Measurements from ENCODE around the gene SIPA1L3. TPM values are rescaled to one million over a fixed set of nuclear protein-coding genes. Genes with fewer than 3 reads are reported as not detected.

Gene SIPA1L3
- total RNA-seq, 1 donor from 2014 or later: 26.9 TPM

GRCh38 chr19:37896180-37896579 lies 10.8 kb upstream of the SIPA1L3 start:
- H3K36me3 Mint-ChIP-seq (ENCODE audit: low read depth, unreplicated experiment): peaks cover 5% of the 10 kb centered on the region
- Histone ChIP-seq H3K4me3 (ENCODE audit: insufficient read depth, low read depth, low read length) (no peak overlapping the region), H2AFZ (ENCODE audit: low read depth, low read length) (no peak overlapping the region), H3K27me3 (ENCODE audit: insufficient read depth, low read length) (peaks cover 8% of the 10 kb centered on the region), H3K79me2 (ENCODE audit: insufficient read depth, low read length) (no peaks in the 10 kb centered on the region), H3K4me1 (ENCODE audit: insufficient read depth, low read length) (no peaks in the 10 kb centered on the region), H3K36me3 (ENCODE audit: insufficient read depth, low read length) (no peaks in the 10 kb centered on the region), H3K9me3 (ENCODE audit: insufficient read depth, low read depth, low read length) (peaks cover 3% of the 10 kb centered on the region), H4K20me1 (ENCODE audit: insufficient read depth, low read length) (no peaks in the 10 kb centered on the region), H3K4me2 (ENCODE audit: low read length) (no peak overlapping the region), H3K27ac (ENCODE audit: low read depth, low read length) (no peak overlapping the region), H3K9ac (ENCODE audit: low read length) (no peak overlapping the region)
- TF ChIP-seq EZH2 (IDR thresholded peaks at IDR 0.05; ENCODE audit: insufficient read depth, low read length): no peak
- no peak for TF ChIP-seq CTCF (IDR thresholded peaks at IDR 0.05; ENCODE audit: insufficient read depth, low read depth, low read length)
- no peak overlapping the region for H3K27ac Mint-ChIP-seq (ENCODE audit: unreplicated experiment)
- peaks cover 25% of the 10 kb centered on the region for H3K27me3 Mint-ChIP-seq (ENCODE audit: low read depth, unreplicated experiment)
- H3K4me1 Mint-ChIP-seq (ENCODE audit: low read depth, unreplicated experiment): no peaks in the 10 kb centered on the region
- H3K9me3 Mint-ChIP-seq (ENCODE audit: unreplicated experiment): peaks cover 3% of the 10 kb centered on the region
- DNase-seq (ENCODE audit: low read depth) (no peak), FAIRE-seq (no peak)
- no peak overlapping the region for H3K4me3 Mint-ChIP-seq (ENCODE audit: unreplicated experiment)

DNA sequence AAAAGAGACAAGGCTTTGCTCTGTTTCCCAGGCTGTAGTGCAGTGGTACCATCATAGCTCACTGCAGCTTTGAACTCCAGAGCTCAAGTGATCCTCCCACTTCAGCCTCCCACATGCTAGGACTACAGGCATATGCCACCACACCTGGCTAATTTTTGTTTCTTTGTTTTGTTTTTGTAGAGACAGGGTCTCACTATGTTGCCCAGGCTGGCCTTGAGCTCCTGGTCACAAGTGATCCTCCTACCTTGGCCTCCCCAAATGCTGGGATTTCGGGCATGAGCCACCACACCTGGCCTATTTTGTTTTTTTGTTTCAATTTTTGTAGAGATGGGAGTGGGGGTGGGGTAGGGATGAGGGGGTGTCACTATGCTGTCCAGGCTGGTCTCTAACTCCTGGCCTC lies 7.6 kb upstream of the SIPA1L3 start:
- Histone ChIP-seq H3K4me3 (ENCODE audit: insufficient read depth, low read depth, low read length) (no peak overlapping the region), H4K20me1 (ENCODE audit: insufficient read depth, low read length) (no peaks in the 10 kb centered on the region), H3K9me3 (ENCODE audit: insufficient read depth, low read depth, low read length) (no peaks in the 10 kb centered on the region), H3K4me1 (ENCODE audit: insufficient read depth, low read length) (no peaks in the 10 kb centered on the region), H3K36me3 (ENCODE audit: insufficient read depth, low read length) (no peaks in the 10 kb centered on the region), H3K4me2 (ENCODE audit: low read length) (no peak overlapping the region), H3K9ac (ENCODE audit: low read length) (no peak overlapping the region), H3K79me2 (ENCODE audit: insufficient read depth, low read length) (no peaks in the 10 kb centered on the region), H3K27ac (ENCODE audit: low read depth, low read length) (no peak overlapping the region), H2AFZ (ENCODE audit: low read depth, low read length) (no peak overlapping the region), H3K27me3 (ENCODE audit: insufficient read depth, low read length) (peaks cover 2% of the 10 kb centered on the region)
- no peak for TF ChIP-seq CTCF (IDR thresholded peaks at IDR 0.05; ENCODE audit: insufficient read depth, low read depth, low read length)
- no peak for TF ChIP-seq EZH2 (IDR thresholded peaks at IDR 0.05; ENCODE audit: insufficient read depth, low read length)
- peaks cover 9% of the 10 kb centered on the region for H3K27me3 Mint-ChIP-seq (ENCODE audit: low read depth, unreplicated experiment)
- H3K9me3 Mint-ChIP-seq (ENCODE audit: unreplicated experiment): no peaks in the 10 kb centered on the region
- no peaks in the 10 kb centered on the region for H3K4me1 Mint-ChIP-seq (ENCODE audit: low read depth, unreplicated experiment)
- H3K4me3 Mint-ChIP-seq (ENCODE audit: unreplicated experiment): no peak overlapping the region
- DNase-seq (ENCODE audit: low read depth) (no peak), FAIRE-seq (no peak)
- H3K27ac Mint-ChIP-seq (ENCODE audit: unreplicated experiment): no peak overlapping the region
- peaks cover 5% of the 10 kb centered on the region for H3K36me3 Mint-ChIP-seq (ENCODE audit: low read depth, unreplicated experiment)

- Histone ChIP-seq H3K79me2 (ENCODE audit: insufficient read depth, low read length) (no peaks in the 10 kb centered on the region), H3K4me1 (ENCODE audit: insufficient read depth, low read length) (no peaks in the 10 kb centered on the region), H3K9me3 (ENCODE audit: insufficient read depth, low read depth, low read length) (no peaks in the 10 kb centered on the region), H2AFZ (ENCODE audit: low read depth, low read length) (no peak overlapping the region), H4K20me1 (ENCODE audit: insufficient read depth, low read length) (no peaks in the 10 kb centered on the region), H3K27me3 (ENCODE audit: insufficient read depth, low read length) (peaks cover 2% of the 10 kb centered on the region), H3K4me3 (ENCODE audit: insufficient read depth, low read depth, low read length) (no peak overlapping the region), H3K9ac (ENCODE audit: low read length) (no peak overlapping the region), H3K27ac (ENCODE audit: low read depth, low read length) (no peak overlapping the region), H3K36me3 (ENCODE audit: insufficient read depth, low read length) (no peaks in the 10 kb centered on the region), H3K4me2 (ENCODE audit: low read length) (no peak overlapping the region)
- H3K27me3 Mint-ChIP-seq (ENCODE audit: low read depth, unreplicated experiment): peaks cover 9% of the 10 kb centered on the region
- FAIRE-seq: no peak
- H3K9me3 Mint-ChIP-seq (ENCODE audit: unreplicated experiment): no peaks in the 10 kb centered on the region
- peaks cover 5% of the 10 kb centered on the region for H3K36me3 Mint-ChIP-seq (ENCODE audit: low read depth, unreplicated experiment)
- H3K4me3 Mint-ChIP-seq (ENCODE audit: unreplicated experiment): no peak overlapping the region
- TF ChIP-seq EZH2 (IDR thresholded peaks at IDR 0.05; ENCODE audit: insufficient read depth, low read length) (no peak), CTCF (IDR thresholded peaks at IDR 0.05; ENCODE audit: insufficient read depth, low read depth, low read length) (no peak)
- no peak for DNase-seq (ENCODE audit: low read depth)
- H3K27ac Mint-ChIP-seq (ENCODE audit: unreplicated experiment): no peak overlapping the region
- H3K4me1 Mint-ChIP-seq (ENCODE audit: low read depth, unreplicated experiment): no peaks in the 10 kb centered on the region
Measured at GRCh38 chr19:37899966-37900365, 7.0 kb upstream of the SIPA1L3 start.
